ENCODE results near the gene ATP6V0A1. TPM values are rescaled to one million over a fixed set of nuclear protein-coding genes. Genes with fewer than 3 reads are reported as not detected.

The ATP6V0A1 gene
- total RNA-seq, 1 experiment from 2014 or later, result 55.2 TPM

DNA sequence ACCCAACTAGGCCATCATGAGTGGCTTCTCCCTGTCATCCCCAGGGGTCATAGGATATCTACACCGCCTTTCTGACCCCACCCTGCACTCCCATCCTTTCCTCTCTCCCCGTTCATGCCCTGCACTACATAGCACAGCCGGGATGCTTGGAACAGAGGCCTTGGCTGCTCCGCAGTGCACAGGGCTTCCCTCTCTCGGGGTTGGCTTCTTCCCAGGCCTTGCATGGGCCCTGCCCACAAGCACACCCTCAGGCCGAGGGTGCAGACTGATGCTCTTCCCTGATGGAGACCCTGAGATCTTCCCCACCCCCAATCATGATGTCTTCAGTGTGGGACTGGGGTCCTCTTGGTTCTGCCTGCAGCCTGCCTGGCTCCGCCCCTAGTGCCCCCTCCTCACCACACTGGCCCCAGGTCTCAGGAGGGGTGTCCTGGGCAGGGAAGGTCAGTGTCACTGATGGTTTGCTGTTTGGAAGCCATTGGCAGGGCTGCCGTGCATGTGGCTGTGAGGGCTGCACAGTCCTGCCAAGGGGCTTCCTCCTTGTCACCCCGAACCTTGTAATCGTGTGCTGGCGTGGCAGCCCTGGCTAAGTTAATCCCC lies 63.1 kb downstream of the ATP6V0A1 start (continued):
- TF ChIP-seq ZSCAN18 (CRISPR knock-in tag; IDR thresholded peaks at IDR 0.05), result no peak
- TF ChIP-seq FOXP1 (CRISPR knock-in tag; IDR thresholded peaks at IDR 0.05; ENCODE audit: borderline replicate concordance), result no peak
- no peak for TF ChIP-seq CREM (CRISPR knock-in tag; IDR thresholded peaks at IDR 0.05)
- no peak for TF ChIP-seq TCF7 (CRISPR knock-in tag; IDR thresholded peaks at IDR 0.05; ENCODE audit: low read depth)
- TF ChIP-seq MLX (CRISPR knock-in tag; IDR thresholded peaks at IDR 0.05), result no peak

DNA sequence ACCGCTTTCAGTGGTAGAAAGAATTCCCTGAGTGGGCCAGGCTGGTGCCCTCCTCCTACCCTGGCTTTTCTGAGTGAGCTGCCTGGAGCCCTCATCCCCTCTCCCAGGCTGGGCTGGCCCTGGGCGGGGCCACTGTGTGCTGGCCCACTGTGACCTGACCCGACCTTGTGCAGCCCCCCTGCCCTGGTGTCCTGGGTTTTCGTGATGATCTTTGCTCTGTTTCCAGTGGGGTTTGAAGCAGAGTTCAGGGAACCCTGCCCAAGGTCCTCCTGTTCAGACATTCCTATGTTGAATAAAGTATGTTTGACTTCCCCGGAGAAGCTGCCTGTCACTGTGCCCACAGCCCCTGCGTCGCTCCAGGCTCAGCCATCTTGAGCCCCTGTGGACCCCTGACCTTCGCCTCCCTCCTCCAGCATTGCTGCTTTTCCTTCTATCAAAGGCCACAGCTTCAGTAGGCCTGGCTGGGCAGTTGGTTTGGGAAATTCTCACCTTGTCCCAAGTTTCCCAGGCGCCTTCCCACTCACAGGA lies 63.6 kb downstream of the ATP6V0A1 start:
- POLR2A ChIA-PET, result no interaction called here
- no peak overlapping the region for H3K4me3 Mint-ChIP-seq
- no peaks in the 10 kb centered on the region for H3K9me3 Mint-ChIP-seq
- peaks cover 19% of the 10 kb centered on the region for H3K4me1 Mint-ChIP-seq
- DNase-seq (ENCODE audit: low spot score) (no peak), ATAC-seq (no peak)
- H3K27ac Mint-ChIP-seq, result no peak overlapping the region
- H3K27me3 Mint-ChIP-seq (ENCODE audit: low read depth), result peaks cover 4% of the 10 kb centered on the region
- CTCF ChIA-PET, result no interaction called here
- peaks cover 10% of the 10 kb centered on the region for H3K36me3 Mint-ChIP-seq
- no peak for TF ChIP-seq CREB1 (CRISPR knock-in tag; IDR thresholded peaks at IDR 0.05)
- no peak for TF ChIP-seq TP53 (CRISPR knock-in tag; IDR thresholded peaks at IDR 0.05)
- TF ChIP-seq FOXK1 (CRISPR knock-in tag; IDR thresholded peaks at IDR 0.05), result no peak
- no peak for TF ChIP-seq GTF2I (CRISPR knock-in tag; conservative IDR thresholded peaks at IDR 0.05)
- TF ChIP-seq ZNF263 (CRISPR knock-in tag; IDR thresholded peaks at IDR 0.05; ENCODE audit: low read depth), result no peak
- TF ChIP-seq, protein P1, sequence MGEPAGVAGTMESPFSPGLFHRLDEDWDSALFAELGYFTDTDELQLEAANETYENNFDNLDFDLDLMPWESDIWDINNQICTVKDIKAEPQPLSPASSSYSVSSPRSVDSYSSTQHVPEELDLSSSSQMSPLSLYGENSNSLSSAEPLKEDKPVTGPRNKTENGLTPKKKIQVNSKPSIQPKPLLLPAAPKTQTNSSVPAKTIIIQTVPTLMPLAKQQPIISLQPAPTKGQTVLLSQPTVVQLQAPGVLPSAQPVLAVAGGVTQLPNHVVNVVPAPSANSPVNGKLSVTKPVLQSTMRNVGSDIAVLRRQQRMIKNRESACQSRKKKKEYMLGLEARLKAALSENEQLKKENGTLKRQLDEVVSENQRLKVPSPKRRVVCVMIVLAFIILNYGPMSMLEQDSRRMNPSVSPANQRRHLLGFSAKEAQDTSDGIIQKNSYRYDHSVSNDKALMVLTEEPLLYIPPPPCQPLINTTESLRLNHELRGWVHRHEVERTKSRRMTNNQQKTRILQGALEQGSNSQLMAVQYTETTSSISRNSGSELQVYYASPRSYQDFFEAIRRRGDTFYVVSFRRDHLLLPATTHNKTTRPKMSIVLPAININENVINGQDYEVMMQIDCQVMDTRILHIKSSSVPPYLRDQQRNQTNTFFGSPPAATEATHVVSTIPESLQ (CRISPR knock-in tag; IDR thresholded peaks at IDR 0.05), result no peak
- TF ChIP-seq ZNF317 (CRISPR knock-in tag; IDR thresholded peaks at IDR 0.05; ENCODE audit: borderline replicate concordance, low read depth), result no peak
- TF ChIP-seq, protein P2, sequence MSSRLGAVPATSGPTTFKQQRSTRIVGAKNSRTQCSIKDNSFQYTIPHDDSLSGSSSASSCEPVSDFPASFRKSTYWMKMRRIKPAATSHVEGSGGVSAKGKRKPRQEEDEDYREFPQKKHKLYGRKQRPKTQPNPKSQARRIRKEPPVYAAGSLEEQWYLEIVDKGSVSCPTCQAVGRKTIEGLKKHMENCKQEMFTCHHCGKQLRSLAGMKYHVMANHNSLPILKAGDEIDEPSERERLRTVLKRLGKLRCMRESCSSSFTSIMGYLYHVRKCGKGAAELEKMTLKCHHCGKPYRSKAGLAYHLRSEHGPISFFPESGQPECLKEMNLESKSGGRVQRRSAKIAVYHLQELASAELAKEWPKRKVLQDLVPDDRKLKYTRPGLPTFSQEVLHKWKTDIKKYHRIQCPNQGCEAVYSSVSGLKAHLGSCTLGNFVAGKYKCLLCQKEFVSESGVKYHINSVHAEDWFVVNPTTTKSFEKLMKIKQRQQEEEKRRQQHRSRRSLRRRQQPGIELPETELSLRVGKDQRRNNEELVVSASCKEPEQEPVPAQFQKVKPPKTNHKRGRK (CRISPR knock-in tag; IDR thresholded peaks at IDR 0.05; ENCODE audit: borderline replicate concordance), result no peak
- no peak for TF ChIP-seq FOXJ3 (CRISPR knock-in tag; IDR thresholded peaks at IDR 0.05; ENCODE audit: borderline replicate concordance)
- no peak for TF ChIP-seq RELA (CRISPR knock-in tag; IDR thresholded peaks at IDR 0.05; ENCODE audit: borderline replicate concordance)
- TF ChIP-seq ZNF532 (CRISPR knock-in tag; IDR thresholded peaks at IDR 0.05; ENCODE audit: borderline replicate concordance), result no peak
- TF ChIP-seq TCF7 (CRISPR knock-in tag; IDR thresholded peaks at IDR 0.05; ENCODE audit: low read depth), result no peak
- no peak for TF ChIP-seq MXD4 (CRISPR knock-in tag; IDR thresholded peaks at IDR 0.05; ENCODE audit: borderline replicate concordance)
- TF ChIP-seq, protein P3, sequence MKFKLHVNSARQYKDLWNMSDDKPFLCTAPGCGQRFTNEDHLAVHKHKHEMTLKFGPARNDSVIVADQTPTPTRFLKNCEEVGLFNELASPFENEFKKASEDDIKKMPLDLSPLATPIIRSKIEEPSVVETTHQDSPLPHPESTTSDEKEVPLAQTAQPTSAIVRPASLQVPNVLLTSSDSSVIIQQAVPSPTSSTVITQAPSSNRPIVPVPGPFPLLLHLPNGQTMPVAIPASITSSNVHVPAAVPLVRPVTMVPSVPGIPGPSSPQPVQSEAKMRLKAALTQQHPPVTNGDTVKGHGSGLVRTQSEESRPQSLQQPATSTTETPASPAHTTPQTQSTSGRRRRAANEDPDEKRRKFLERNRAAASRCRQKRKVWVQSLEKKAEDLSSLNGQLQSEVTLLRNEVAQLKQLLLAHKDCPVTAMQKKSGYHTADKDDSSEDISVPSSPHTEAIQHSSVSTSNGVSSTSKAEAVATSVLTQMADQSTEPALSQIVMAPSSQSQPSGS (CRISPR knock-in tag; IDR thresholded peaks at IDR 0.05; ENCODE audit: borderline replicate concordance, low read depth), result no peak
- no peak for TF ChIP-seq SMAD3 (CRISPR knock-in tag; IDR thresholded peaks at IDR 0.05; ENCODE audit: borderline replicate concordance)
- TF ChIP-seq TEAD4 (CRISPR knock-in tag; IDR thresholded peaks at IDR 0.05), result no peak
